H9 (cell line): Measurements from ENCODE around the gene PTCHD1. TPM values are rescaled to one million over a fixed set of nuclear protein-coding genes. Genes with fewer than 3 reads are reported as not detected.
A peak's percentile ranks its signal among the peaks of the same experiment; 100 is the strongest.

Source experiments
- DNase-seq: peaks from one replicate; pipeline ENCODE4 v3.0.0-alpha.2; 2017
- H2AFZ ChIP-seq: one replicate; pipeline ENCODE4 v1.6.1; 2013; ENCODE audit warnings: mild to moderate bottlenecking, low read length, control low read depth, moderate library complexity
- H2AK5ac ChIP-seq: 2 replicates; pipeline ENCODE4 v1.6.1; 2013; ENCODE audit warnings: low read length, control low read depth, mixed read lengths; ENCODE audit not compliant: insufficient read length
- H2BK120ac ChIP-seq: one replicate; pipeline ENCODE4 v1.6.1; 2013; ENCODE audit warnings: low read depth, mild to moderate bottlenecking, low read length, control low read depth, inconsistent platforms; ENCODE audit not compliant: poor library complexity, severe bottlenecking
- H2BK12ac ChIP-seq: 2 replicates; pipeline ENCODE4 v1.6.1; 2013; ENCODE audit warnings: low read length, control low read depth, mixed read lengths, low read depth; ENCODE audit not compliant: insufficient read length
- H2BK15ac ChIP-seq: 2 replicates; pipeline ENCODE4 v1.6.1; 2013; ENCODE audit warnings: low read depth, low read length, control low read depth
- H2BK20ac ChIP-seq: one replicate; pipeline ENCODE4 v1.6.1; 2013; ENCODE audit warnings: low read depth, mild to moderate bottlenecking, low read length, control low read depth, inconsistent platforms; ENCODE audit not compliant: poor library complexity, severe bottlenecking
- H2BK5ac ChIP-seq: 2 replicates; pipeline ENCODE4 v1.6.1; 2013; ENCODE audit warnings: low read length, control low read depth, mixed read lengths; ENCODE audit not compliant: insufficient read length
- H3K14ac ChIP-seq: 2 replicates; pipeline ENCODE4 v1.6.1; 2013; ENCODE audit warnings: low read length, control low read depth; ENCODE audit not compliant: insufficient read depth
- H3K18ac ChIP-seq: 2 replicates; pipeline ENCODE4 v1.6.1; 2013; ENCODE audit warnings: low read depth, mild to moderate bottlenecking, mixed read lengths, low read length, control low read depth; ENCODE audit not compliant: insufficient read length
- H3K23ac ChIP-seq: 2 replicates; pipeline ENCODE4 v1.6.1; 2013; ENCODE audit warnings: low read length, control low read depth, mixed read lengths, low read depth; ENCODE audit not compliant: insufficient read length
- H3K23me2 ChIP-seq: 2 replicates; pipeline ENCODE4 v1.6.1; 2013; ENCODE audit warnings: low read depth, mild to moderate bottlenecking, mixed read lengths, low read length, control low read depth; ENCODE audit not compliant: insufficient read length, poor library complexity, severe bottlenecking
- H3K27ac ChIP-seq: 2 replicates; pipeline ENCODE4 v1.5.1; 2013; ENCODE audit warnings: low read length, control low read depth, mixed read lengths, low read depth; ENCODE audit not compliant: insufficient read length
- H3K27me3 ChIP-seq: 2 replicates; pipeline ENCODE4 v1.6.1; 2013; ENCODE audit warnings: low read length, control low read depth, inconsistent platforms; ENCODE audit not compliant: insufficient read depth
- H3K4ac ChIP-seq: 2 replicates; pipeline ENCODE4 v1.6.1; 2013; ENCODE audit warnings: low read depth, mild to moderate bottlenecking, control low read depth, inconsistent platforms, low read length, moderate library complexity
- H3K4me1 ChIP-seq: 2 replicates; pipeline ENCODE4 v1.6.1; 2013; ENCODE audit warnings: low read length, control low read depth, inconsistent platforms; ENCODE audit not compliant: insufficient read depth
- H3K4me2 ChIP-seq: 2 replicates; pipeline ENCODE4 v1.6.1; 2013; ENCODE audit warnings: low read length, control low read depth, mixed read lengths; ENCODE audit not compliant: insufficient read length, insufficient read depth
- H3K56ac ChIP-seq: 2 replicates; pipeline ENCODE4 v1.6.1; 2013; ENCODE audit warnings: low read depth, mild to moderate bottlenecking, mixed read lengths, low read length, control low read depth; ENCODE audit not compliant: insufficient read length
- H3K79me1 ChIP-seq: 2 replicates; pipeline ENCODE4 v1.6.1; 2013; ENCODE audit warnings: low read depth, mild to moderate bottlenecking, moderate library complexity, low read length, control low read depth, inconsistent platforms; ENCODE audit not compliant: insufficient read depth, poor library complexity, severe bottlenecking
- H3K79me2 ChIP-seq: 2 replicates; pipeline ENCODE4 v1.6.1; 2013; ENCODE audit warnings: low read length, control low read depth, inconsistent platforms; ENCODE audit not compliant: insufficient read depth
- H3K9ac ChIP-seq: 2 replicates; pipeline ENCODE4 v1.6.1; 2013; ENCODE audit warnings: low read length, control low read depth, mixed read lengths; ENCODE audit not compliant: insufficient read length; ENCODE audit errors: extremely low read depth
- H3K9me3 ChIP-seq: one replicate; pipeline ENCODE4 v1.6.1; 2013; ENCODE audit warnings: low read depth, low read length, inconsistent platforms; ENCODE audit not compliant: control insufficient read depth
- H3T11ph ChIP-seq: one replicate; pipeline ENCODE4 v1.6.1; 2013; ENCODE audit warnings: mild to moderate bottlenecking, low read length, control low read depth, inconsistent platforms
- H4K20me1 ChIP-seq: one replicate; pipeline ENCODE4 v1.6.1; 2013; ENCODE audit not compliant: control insufficient read depth, insufficient read length, insufficient read depth
- H4K5ac ChIP-seq: 2 replicates; pipeline ENCODE4 v1.6.1; 2013; ENCODE audit warnings: low read depth, mild to moderate bottlenecking, mixed read lengths, low read length, control low read depth; ENCODE audit not compliant: insufficient read length
- H4K8ac ChIP-seq: replicated peaks from 2 replicates; pipeline ENCODE4 v1.6.1; 2013; ENCODE audit warnings: low read length, control low read depth, mixed read lengths, low read depth; ENCODE audit not compliant: insufficient read length
- H4K91ac ChIP-seq: 2 replicates; pipeline ENCODE4 v1.6.1; 2013; ENCODE audit warnings: low read depth, mild to moderate bottlenecking, moderate library complexity, mixed read lengths, low read length, control low read depth; ENCODE audit not compliant: insufficient read length
- H3K27ac Mint-ChIP-seq, 3 experiments: 2 replicates in 2 of 3; 3 replicates in 1 of 3; pipeline ENCODE4 v1.8.0; 2020 to 2021; ENCODE audit warnings: mixed read lengths in 3 of 3, mild to moderate bottlenecking in 1 of 3, moderate library complexity in 1 of 3
- H3K27me3 Mint-ChIP-seq: 2 replicates; pipeline ENCODE4 v1.8.0; 2021; ENCODE audit warnings: low read depth, mild to moderate bottlenecking, moderate library complexity, mixed read lengths
- H3K36me3 Mint-ChIP-seq, 3 experiments: 2 replicates in 2 of 3; 3 replicates in 1 of 3; pipeline ENCODE4 v1.8.0; 2020 to 2021; ENCODE audit warnings: low read depth in 3 of 3, mixed read lengths in 3 of 3; ENCODE audit not compliant: insufficient read depth in 1 of 3
- H3K4me1 Mint-ChIP-seq, 2 experiments: 2 replicates each; pipeline ENCODE4 v1.8.0; 2020; ENCODE audit warnings: mixed read lengths in 2 of 2
- H3K4me3 Mint-ChIP-seq, 2 experiments: 2 replicates in 1 of 2; 3 replicates in 1 of 2; pipeline ENCODE4 v1.8.0; 2020 to 2021; ENCODE audit warnings: mild to moderate bottlenecking in 2 of 2, mixed read lengths in 2 of 2, moderate library complexity in 1 of 2
- H3K9me3 Mint-ChIP-seq, 2 experiments: 2 replicates in 1 of 2; 3 replicates in 1 of 2; pipeline ENCODE4 v1.8.0; 2020; ENCODE audit warnings: mild to moderate bottlenecking in 2 of 2, mixed read lengths in 2 of 2, moderate library complexity in 1 of 2
- WGBS: extraction: QIAGEN DNeasy Blood & Tissue Kit; methylation state at CpG from one replicate; pipeline ENCODE4 v1.1.7; 2013; ENCODE audit warnings: missing lambda C conversion rate, low lambda C conversion rate, mixed read lengths; ENCODE audit not compliant: insufficient read length; ENCODE audit errors: extremely low coverage; 5-methylcytosine and 5-hydroxymethylcytosine counted together
- total RNA-seq: library from RNA; stranded (reverse); gene quantifications from 2 replicates; pipeline ENCODE4 v1.2.1, GENCODE V29; 2021
- TF ChIP-seq, protein P1 (sequence below): fragments of 200-600 bp; sonication (generic); conservative IDR thresholded peaks from 3 replicates; pipeline ENCODE4 v1.8.0; 2021; ENCODE audit warnings: antibody characterized with exemption, mild to moderate bottlenecking

PTCHD1 gene
- total RNA-seq, 1 experiment from 2014 or later = 1.4 TPM

DNA sequence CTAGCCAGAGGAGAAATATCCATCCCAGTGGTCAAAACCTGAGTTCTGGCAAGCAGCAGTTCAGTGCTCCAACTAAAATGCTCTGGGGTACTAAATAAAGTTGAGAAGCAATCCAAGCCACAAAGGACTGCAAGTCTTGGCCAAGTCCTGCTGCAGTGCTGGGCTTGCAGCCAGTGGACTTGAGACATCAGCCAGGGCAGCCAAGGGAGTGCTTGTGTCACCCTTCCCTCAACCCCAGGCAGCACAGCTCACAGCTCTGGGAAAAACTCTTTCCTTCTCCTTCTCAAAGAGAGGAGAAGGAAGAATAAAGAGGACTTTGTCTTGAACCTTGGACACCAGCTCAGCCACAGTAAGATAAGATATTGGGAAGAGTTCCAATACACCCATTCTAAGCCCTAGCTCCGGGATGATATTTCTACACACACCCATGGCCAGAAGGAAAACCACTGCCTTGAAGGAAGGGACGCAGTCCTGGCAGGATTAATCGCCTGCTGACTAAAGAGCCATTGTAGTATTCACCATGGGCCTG lies 99.8 kb downstream of the PTCHD1 start:
- Mint-ChIP-seq H3K27me3 (no peaks in the 10 kb centered on the region), H3K4me3 (no peak overlapping the region), H3K36me3 (peaks cover 14 to 25% (median 16%) of the 10 kb centered on the region in 3 experiments), H3K4me1 (peaks cover 39 to 56% of the 10 kb centered on the region in 2 experiments), H3K9me3 (peaks cover 9 to 15% of the 10 kb centered on the region in 2 experiments), H3K27ac (peak overlapping the region in 1 of 3 experiments; percentile 68; a peak in 1 of 7 replicates)
- no peak overlapping the region for H3K4ac ChIP-seq
- no peak overlapping the region for H3K4me2 ChIP-seq
- H3K9me3 ChIP-seq = no peaks in the 10 kb centered on the region
- H2BK20ac ChIP-seq = no peak overlapping the region
- H3K27ac ChIP-seq = no peak overlapping the region
- no peaks in the 10 kb centered on the region for H3K27me3 ChIP-seq
- no peak overlapping the region for H3K14ac ChIP-seq
- no peak overlapping the region for H3T11ph ChIP-seq
- no peak overlapping the region for H3K18ac ChIP-seq
- no peak overlapping the region for H2BK120ac ChIP-seq
- no peak overlapping the region for H3K9ac ChIP-seq
- no peaks in the 10 kb centered on the region for H4K20me1 ChIP-seq
- H2BK5ac ChIP-seq = no peak overlapping the region
- H3K23ac ChIP-seq = no peak overlapping the region
- no peak overlapping the region for H2BK15ac ChIP-seq
- no peak overlapping the region for H2AK5ac ChIP-seq
- H3K4me1 ChIP-seq = peaks cover 11% of the 10 kb centered on the region
- no peak overlapping the region for H4K91ac ChIP-seq
- TF ChIP-seq, protein P1, sequence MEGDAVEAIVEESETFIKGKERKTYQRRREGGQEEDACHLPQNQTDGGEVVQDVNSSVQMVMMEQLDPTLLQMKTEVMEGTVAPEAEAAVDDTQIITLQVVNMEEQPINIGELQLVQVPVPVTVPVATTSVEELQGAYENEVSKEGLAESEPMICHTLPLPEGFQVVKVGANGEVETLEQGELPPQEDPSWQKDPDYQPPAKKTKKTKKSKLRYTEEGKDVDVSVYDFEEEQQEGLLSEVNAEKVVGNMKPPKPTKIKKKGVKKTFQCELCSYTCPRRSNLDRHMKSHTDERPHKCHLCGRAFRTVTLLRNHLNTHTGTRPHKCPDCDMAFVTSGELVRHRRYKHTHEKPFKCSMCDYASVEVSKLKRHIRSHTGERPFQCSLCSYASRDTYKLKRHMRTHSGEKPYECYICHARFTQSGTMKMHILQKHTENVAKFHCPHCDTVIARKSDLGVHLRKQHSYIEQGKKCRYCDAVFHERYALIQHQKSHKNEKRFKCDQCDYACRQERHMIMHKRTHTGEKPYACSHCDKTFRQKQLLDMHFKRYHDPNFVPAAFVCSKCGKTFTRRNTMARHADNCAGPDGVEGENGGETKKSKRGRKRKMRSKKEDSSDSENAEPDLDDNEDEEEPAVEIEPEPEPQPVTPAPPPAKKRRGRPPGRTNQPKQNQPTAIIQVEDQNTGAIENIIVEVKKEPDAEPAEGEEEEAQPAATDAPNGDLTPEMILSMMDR = no peak
- H3K79me2 ChIP-seq = no peaks in the 10 kb centered on the region
- no peaks in the 10 kb centered on the region for H3K79me1 ChIP-seq
- no peak overlapping the region for H2BK12ac ChIP-seq
- H2AFZ ChIP-seq = no peak overlapping the region
- no peak for DNase-seq
- H3K56ac ChIP-seq = no peak overlapping the region
- no peak overlapping the region for H4K5ac ChIP-seq
- H4K8ac ChIP-seq = no peak overlapping the region
- no peaks in the 10 kb centered on the region for H3K23me2 ChIP-seq
- no CpG with 5 or more reads among the region's 3 CpGs for WGBS
